ENCODE data around the gene GPC6. TPM values are rescaled to one million over a fixed set of nuclear protein-coding genes. Genes with fewer than 3 reads are reported as not detected.

The GPC6 gene
- total and polyA plus RNA-seq, 2 experiments from 2014 or later: 14.4 to 20.8 TPM

GRCh38 chr13:93222976-93223375 is 3.6 kb upstream of the GPC6 start:
- DNase-seq: no peak
- no peak overlapping the region for H3K27ac ChIP-seq
- in situ Hi-C loops (cut with MboI): no loop called here
- no peaks in the 10 kb centered on the region for H3K27me3 ChIP-seq (replicated peaks; ENCODE audit: insufficient read depth)
- no peaks in the 10 kb centered on the region for H3K9me3 ChIP-seq (ENCODE audit: low read depth)
- H3K9me2 ChIP-seq (ENCODE audit: insufficient read depth): 0 out of 2 replicates have a peak, but pooled peaks cover 2% of the 10 kb centered on the region
- no peak overlapping the region for H3K4me3 ChIP-seq
- H3K36me3 ChIP-seq (ENCODE audit: low read depth): no peaks in the 10 kb centered on the region
- peaks cover 12% of the 10 kb centered on the region for H3K4me1 ChIP-seq (ENCODE audit: insufficient read depth)
- no peak for TF ChIP-seq EZH2 (IDR thresholded peaks at IDR 0.05; ENCODE audit: insufficient read depth, poor library complexity, severe bottlenecking)
- TF ChIP-seq EZH2phosphoT487 (IDR thresholded peaks at IDR 0.05; ENCODE audit: insufficient read depth, low read depth): no peak
- H2AFZ ChIP-seq: no peak overlapping the region
- no peaks in the 10 kb centered on the region for H4K20me1 ChIP-seq (ENCODE audit: insufficient read depth)
- no peak overlapping the region for H3K4me2 ChIP-seq (ENCODE audit: unreplicated experiment)
- WGBS, 2 experiments (ENCODE audit: low coverage in 1 of 2, low lambda C conversion rate in 2 of 2, missing lambda C conversion rate in 2 of 2): 82 to 84% methylated on average over 4 of the region's 4 CpGs
- H3K9ac ChIP-seq: no peak overlapping the region
- H3K79me2 ChIP-seq (ENCODE audit: insufficient read depth): no peaks in the 10 kb centered on the region
- peaks cover 12% of the 10 kb centered on the region; the same call in 1 of the 2 replicates for H3F3A ChIP-seq (ENCODE audit: insufficient read depth)

- no peak overlapping the region for H3K4me2 ChIP-seq (ENCODE audit: unreplicated experiment)
- H3K9me2 ChIP-seq (ENCODE audit: insufficient read depth): no peaks in the 10 kb centered on the region
- H3K9ac ChIP-seq: no peak overlapping the region
- no peaks in the 10 kb centered on the region for H3K9me3 ChIP-seq (ENCODE audit: low read depth)
- in situ Hi-C loops (cut with MboI): no loop called here
- H3K27me3 ChIP-seq (replicated peaks; ENCODE audit: insufficient read depth): no peaks in the 10 kb centered on the region
- no peaks in the 10 kb centered on the region for H4K20me1 ChIP-seq (ENCODE audit: insufficient read depth)
- TF ChIP-seq EZH2 (IDR thresholded peaks at IDR 0.05; ENCODE audit: insufficient read depth, poor library complexity, severe bottlenecking) (no peak), EZH2phosphoT487 (IDR thresholded peaks at IDR 0.05; ENCODE audit: insufficient read depth, low read depth) (no peak)
- no peak overlapping the region for H2AFZ ChIP-seq
- DNase-seq: peak; percentile 6
- no peaks in the 10 kb centered on the region for H3K36me3 ChIP-seq (ENCODE audit: low read depth)
- peaks cover 8% of the 10 kb centered on the region for H3K79me2 ChIP-seq (ENCODE audit: insufficient read depth)
- 78 to 83% methylated on average over 1 of the region's 1 CpG for WGBS, 2 experiments (ENCODE audit: low coverage in 1 of 2, low lambda C conversion rate in 2 of 2, missing lambda C conversion rate in 2 of 2)
- no peak overlapping the region for H3K27ac ChIP-seq
- peaks cover 21% of the 10 kb centered on the region for H3K4me1 ChIP-seq (ENCODE audit: insufficient read depth)
- H3K4me3 ChIP-seq: no peak overlapping the region
- peaks cover 21% of the 10 kb centered on the region for H3F3A ChIP-seq (ENCODE audit: insufficient read depth)
These were observed 2.1 kb upstream of the GPC6 start for GRCh38 chr13:93224535-93224934.

GRCh38 chr13:93225610-93226009 is 997 bp upstream of the GPC6 start:
- 88 to 96% methylated on average over 2 of the region's 2 CpGs for WGBS, 2 experiments (ENCODE audit: low coverage in 1 of 2, low lambda C conversion rate in 2 of 2, missing lambda C conversion rate in 2 of 2)
- 0 out of 2 replicates have a peak overlapping the region, but pooled peaks have one; percentile 95 for H2AFZ ChIP-seq
- H3K9ac ChIP-seq: no peak overlapping the region
- peak; percentile 17 for DNase-seq
- H3K9me3 ChIP-seq (ENCODE audit: low read depth): no peaks in the 10 kb centered on the region
- no peaks in the 10 kb centered on the region for H3K36me3 ChIP-seq (ENCODE audit: low read depth)
- peaks cover 31% of the 10 kb centered on the region for H3F3A ChIP-seq (ENCODE audit: insufficient read depth)
- no peaks in the 10 kb centered on the region for H4K20me1 ChIP-seq (ENCODE audit: insufficient read depth)
- peak overlapping the region; percentile 83; the same call in 1 of the 2 replicates for H3K4me3 ChIP-seq
- peaks cover 30% of the 10 kb centered on the region for H3K4me1 ChIP-seq (ENCODE audit: insufficient read depth)
- H3K27ac ChIP-seq: no peak overlapping the region
- TF ChIP-seq EZH2phosphoT487 (IDR thresholded peaks at IDR 0.05; ENCODE audit: insufficient read depth, low read depth) (no peak), EZH2 (IDR thresholded peaks at IDR 0.05; ENCODE audit: insufficient read depth, poor library complexity, severe bottlenecking) (no peak)
- no peaks in the 10 kb centered on the region for H3K9me2 ChIP-seq (ENCODE audit: insufficient read depth)
- H3K79me2 ChIP-seq (ENCODE audit: insufficient read depth): peaks cover 12% of the 10 kb centered on the region
- in situ Hi-C loops (cut with MboI): loop anchor here (25.0 kb wide), 1 partner anchor 1137 kb away; no protein-coding TSS in a partner anchor
- H3K4me2 ChIP-seq (ENCODE audit: unreplicated experiment): no peak overlapping the region
- no peaks in the 10 kb centered on the region for H3K27me3 ChIP-seq (replicated peaks; ENCODE audit: insufficient read depth)

GRCh38 chr13:93226065-93226622 is 463 bp upstream of the GPC6 start:
- H3K4me2 ChIP-seq (ENCODE audit: unreplicated experiment): peak overlapping the region; percentile 82
- H2AFZ ChIP-seq: peak overlapping the region; percentile 95
- 20 to 21% methylated on average over 5 of the region's 5 CpGs for WGBS, 2 experiments (ENCODE audit: low coverage in 1 of 2, low lambda C conversion rate in 2 of 2, missing lambda C conversion rate in 2 of 2)

More at GRCh38 chr13:93226065-93226622, 463 bp upstream of the GPC6 start:
- TF ChIP-seq EZH2 (IDR thresholded peaks at IDR 0.05; ENCODE audit: insufficient read depth, poor library complexity, severe bottlenecking) (no peak), EZH2phosphoT487 (IDR thresholded peaks at IDR 0.05; ENCODE audit: insufficient read depth, low read depth) (no peak)
- no peaks in the 10 kb centered on the region for H3K9me3 ChIP-seq (ENCODE audit: low read depth)
- H3F3A ChIP-seq (ENCODE audit: insufficient read depth): peaks cover 35% of the 10 kb centered on the region
- no peak for DNase-seq
- peak overlapping the region; percentile 83 for H3K4me3 ChIP-seq
- H4K20me1 ChIP-seq (ENCODE audit: insufficient read depth): no peaks in the 10 kb centered on the region
- no peaks in the 10 kb centered on the region for H3K27me3 ChIP-seq (replicated peaks; ENCODE audit: insufficient read depth)
- no peaks in the 10 kb centered on the region for H3K36me3 ChIP-seq (ENCODE audit: low read depth)
- peak overlapping the region; percentile 73; the same call in 1 of the 2 replicates for H3K27ac ChIP-seq
- H3K79me2 ChIP-seq (ENCODE audit: insufficient read depth): peaks cover 12% of the 10 kb centered on the region
- in situ Hi-C loops (cut with MboI): loop anchor here (25.0 kb wide), 1 partner anchor 1136 kb away; no protein-coding TSS in a partner anchor
- H3K4me1 ChIP-seq (ENCODE audit: insufficient read depth): peaks cover 34% of the 10 kb centered on the region
- no peaks in the 10 kb centered on the region for H3K9me2 ChIP-seq (ENCODE audit: insufficient read depth)
- H3K9ac ChIP-seq: peak overlapping the region; percentile 81

Measured in GM23248 (cell line).